B cell (primary cell): ENCODE measurements around the gene CDC42BPB.

Source experiments
- EZH2 ChIP-seq: IDR thresholded peaks from 2 replicates; pipeline ENCODE4 v1.6.1; 2012; ENCODE audit warnings: borderline replicate concordance, low read depth, mild to moderate bottlenecking, moderate library complexity, low read length; ENCODE audit not compliant: insufficient read depth, poor library complexity, severe bottlenecking
- TF ChIP-seq, protein P1 (sequence below): fragments of 200-600 bp; IDR thresholded peaks from one replicate; pipeline ENCODE4 v1.8.0; 2022; ENCODE audit warnings: antibody characterized with exemption, mild to moderate bottlenecking

DNA sequence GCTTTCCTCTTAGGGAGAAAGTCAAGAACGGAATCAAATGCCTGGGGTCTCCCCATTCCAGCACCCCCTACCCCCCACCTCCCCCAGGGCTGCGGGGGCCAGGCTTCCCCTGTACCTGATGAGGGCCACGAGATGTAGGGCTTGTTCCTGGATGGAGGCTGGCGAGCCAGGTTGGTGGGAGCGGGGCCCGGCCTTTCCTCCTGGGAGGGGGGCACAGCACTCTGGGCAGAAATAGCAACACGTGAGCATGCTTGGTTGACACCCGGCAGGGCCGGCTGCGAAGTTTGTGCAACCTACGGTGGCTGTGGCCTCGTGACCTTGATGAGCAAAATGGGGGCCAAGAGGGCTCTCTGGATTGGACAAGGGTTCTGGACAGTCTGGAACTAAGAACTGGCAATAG is 119.2 kb downstream of the CDC42BPB start:
- TF ChIP-seq, protein P1, sequence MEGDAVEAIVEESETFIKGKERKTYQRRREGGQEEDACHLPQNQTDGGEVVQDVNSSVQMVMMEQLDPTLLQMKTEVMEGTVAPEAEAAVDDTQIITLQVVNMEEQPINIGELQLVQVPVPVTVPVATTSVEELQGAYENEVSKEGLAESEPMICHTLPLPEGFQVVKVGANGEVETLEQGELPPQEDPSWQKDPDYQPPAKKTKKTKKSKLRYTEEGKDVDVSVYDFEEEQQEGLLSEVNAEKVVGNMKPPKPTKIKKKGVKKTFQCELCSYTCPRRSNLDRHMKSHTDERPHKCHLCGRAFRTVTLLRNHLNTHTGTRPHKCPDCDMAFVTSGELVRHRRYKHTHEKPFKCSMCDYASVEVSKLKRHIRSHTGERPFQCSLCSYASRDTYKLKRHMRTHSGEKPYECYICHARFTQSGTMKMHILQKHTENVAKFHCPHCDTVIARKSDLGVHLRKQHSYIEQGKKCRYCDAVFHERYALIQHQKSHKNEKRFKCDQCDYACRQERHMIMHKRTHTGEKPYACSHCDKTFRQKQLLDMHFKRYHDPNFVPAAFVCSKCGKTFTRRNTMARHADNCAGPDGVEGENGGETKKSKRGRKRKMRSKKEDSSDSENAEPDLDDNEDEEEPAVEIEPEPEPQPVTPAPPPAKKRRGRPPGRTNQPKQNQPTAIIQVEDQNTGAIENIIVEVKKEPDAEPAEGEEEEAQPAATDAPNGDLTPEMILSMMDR = no peak
- no peak for TF ChIP-seq EZH2
